ENCODE measurements around the gene ASMTL. TPM values are rescaled to one million over a fixed set of nuclear protein-coding genes. Genes with fewer than 3 reads are reported as not detected.

The ASMTL gene
- polyA plus RNA-seq (13.8 to 16.3 TPM (median 15.2 TPM) in 3 replicates), polyA minus RNA-seq (12.5 to 15.3 TPM (median 14.5 TPM) in 3 replicates)
- polyA plus RNA-seq (2011; ENCODE audit: low read depth): 8.3 TPM
- polyA plus RNA-seq (2011; cell fraction: cytosol; rRNA removed): 9.7 and 22.6 TPM in 2 replicates
- 18.0 and 25.1 TPM in 2 replicates for polyA plus RNA-seq (2011; cell fraction: nucleus; rRNA removed)
- polyA plus RNA-seq (2012; ENCODE audit: low replicate concordance): 11.7 and 20.9 TPM in 2 replicates
- 25.5 TPM for polyA minus RNA-seq (2011; cell fraction: cytosol; rRNA and poly(A)+ RNA removed)
- 13.7 and 17.2 TPM in 2 replicates for polyA minus RNA-seq (2011; cell fraction: nucleus; rRNA and poly(A)+ RNA removed)

- H4K20me1 ChIP-seq (ENCODE audit: control insufficient read depth, extremely low read depth, insufficient read depth, low read length): no peaks in the 10 kb centered on the region
- H3K79me2 ChIP-seq (ENCODE audit: control insufficient read depth, insufficient read depth, low read length): peaks cover 34% of the 10 kb centered on the region
- H3K9me1 ChIP-seq (ENCODE audit: control insufficient read depth, extremely low read depth, insufficient read depth, low read length): no peaks in the 10 kb centered on the region
- no peaks in the 10 kb centered on the region for H3K9me3 ChIP-seq (ENCODE audit: control insufficient read depth, low read depth, low read length)
- peak within 1 kb of the TSS; percentile 82 for H3K9ac ChIP-seq (ENCODE audit: control insufficient read depth, extremely low read depth, insufficient read depth, low read length)
- dilution Hi-C loops (cut with MboI; ENCODE audit: extremely low pct_ligation_motif_present, low sequenced_read_pairs): no loop called here
- peak within 1 kb of the TSS; percentile 68 to 99 (median 89) for H3K4me3 ChIP-seq (ENCODE audit: control insufficient read depth in 2 of 3, extremely low read depth in 1 of 3, insufficient read depth in 2 of 3, low read depth in 1 of 3, low read length in 3 of 3)
- H3K4me1 ChIP-seq (ENCODE audit: control insufficient read depth, extremely low read depth, insufficient read depth, low read length): no peaks in the 10 kb centered on the region
- FAIRE-seq (no peak), DNase-seq (ENCODE audit: low read depth, low spot score) (peak; percentile 99)
- no peaks in the 10 kb centered on the region for H3K27me3 ChIP-seq (ENCODE audit: control insufficient read depth, extremely low read depth, insufficient read depth, low read length)
- no peak for TF ChIP-seq CTCF (optimal IDR thresholded peaks at IDR 0.05 in 1 of 3, IDR thresholded peaks at IDR 0.05 in 1 of 3, conservative IDR thresholded peaks at IDR 0.05 in 1 of 3; ENCODE audit: extremely low read depth in 1 of 3, insufficient read depth in 2 of 3, low read length in 3 of 3)
- no peak for TF ChIP-seq EZH2 (IDR thresholded peaks at IDR 0.05; ENCODE audit: low read length)
- H3K27ac ChIP-seq (ENCODE audit: control insufficient read depth, insufficient read depth, low read length): peak within 1 kb of the TSS; percentile 70
- H3K4me2 ChIP-seq (ENCODE audit: control insufficient read depth, extremely low read depth, insufficient read depth, low read depth, low read length): peak within 1 kb of the TSS; percentile 66
- H3K36me3 ChIP-seq (ENCODE audit: control insufficient read depth in 2 of 2, extremely low read depth in 1 of 2, insufficient read depth in 2 of 2, low read length in 2 of 2): peaks cover 0 to 6% of the 10 kb centered on the region in 2 experiments
- peak within 1 kb of the TSS; percentile 84 for H2AFZ ChIP-seq (ENCODE audit: control insufficient read depth, low read length)
Measured at GRCh38 chrX:1452516-1453394, at the start of gene ASMTL. TSS of gene ASMTL (minus strand) at chrX:1452909. CDS start at chrX:1452840, 69 bp downstream.

- H3K9me3 ChIP-seq (ENCODE audit: control insufficient read depth, low read depth, low read length): peaks cover 3% of the 10 kb centered on the region
- DNase-seq (ENCODE audit: low read depth, low spot score): no peak
- H4K20me1 ChIP-seq (ENCODE audit: control insufficient read depth, extremely low read depth, insufficient read depth, low read length): no peaks in the 10 kb centered on the region
- H3K9ac ChIP-seq (ENCODE audit: control insufficient read depth, extremely low read depth, insufficient read depth, low read length): no peak overlapping the region
- H3K4me2 ChIP-seq (ENCODE audit: control insufficient read depth, extremely low read depth, insufficient read depth, low read depth, low read length): no peak overlapping the region
- TF ChIP-seq EZH2 (IDR thresholded peaks at IDR 0.05; ENCODE audit: low read length): no peak
- no peak for TF ChIP-seq CTCF (optimal IDR thresholded peaks at IDR 0.05 in 1 of 3, IDR thresholded peaks at IDR 0.05 in 1 of 3, conservative IDR thresholded peaks at IDR 0.05 in 1 of 3; ENCODE audit: extremely low read depth in 1 of 3, insufficient read depth in 2 of 3, low read length in 3 of 3)
- no peaks in the 10 kb centered on the region for H3K4me1 ChIP-seq (ENCODE audit: control insufficient read depth, extremely low read depth, insufficient read depth, low read length)
- H2AFZ ChIP-seq (ENCODE audit: control insufficient read depth, low read length): no peak overlapping the region
- no peaks in the 10 kb centered on the region for H3K79me2 ChIP-seq (ENCODE audit: control insufficient read depth, insufficient read depth, low read length)
- H3K4me3 ChIP-seq (ENCODE audit: control insufficient read depth in 2 of 3, extremely low read depth in 1 of 3, insufficient read depth in 2 of 3, low read depth in 1 of 3, low read length in 3 of 3): no peak overlapping the region
- no peak for FAIRE-seq
- H3K36me3 ChIP-seq (ENCODE audit: control insufficient read depth in 2 of 2, extremely low read depth in 1 of 2, insufficient read depth in 2 of 2, low read length in 2 of 2): no peaks in the 10 kb centered on the region
- dilution Hi-C loops (cut with MboI; ENCODE audit: extremely low pct_ligation_motif_present, low sequenced_read_pairs): no loop called here
- no peaks in the 10 kb centered on the region for H3K9me1 ChIP-seq (ENCODE audit: control insufficient read depth, extremely low read depth, insufficient read depth, low read length)
- H3K27ac ChIP-seq (ENCODE audit: control insufficient read depth, insufficient read depth, low read length): no peak overlapping the region
- H3K27me3 ChIP-seq (ENCODE audit: control insufficient read depth, extremely low read depth, insufficient read depth, low read length): no peaks in the 10 kb centered on the region
Measured at GRCh38 chrX:1502241-1502640, 49.5 kb upstream of the ASMTL start.
